Activated T-helper 1 cell treated with anti-CD3 and anti-CD28 coated beads, Interleukin-12 subunit alpha, Interleukin-12 subunit beta, Interleukin-2, Interleukin-4 antibody, amounts not matched to agents 30 ng/mL and 10 ng/mL and 1 ng/mL, durations not matched to agents 14 hours and 24 hours and 36 hours (primary cell): ENCODE data around the gene TMEM81. TPM values are rescaled to one million over a fixed set of nuclear protein-coding genes. Genes with fewer than 3 reads are reported as not detected.

Experiments
- DNase-seq: peaks from one replicate; pipeline ENCODE4 v3.0.0; 2021; ENCODE audit warnings: low spot score
- H3K27ac Mint-ChIP-seq: one replicate; pipeline ENCODE4 v1.8.0; 2021; ENCODE audit warnings: mild to moderate bottlenecking, mixed read lengths
- H3K27me3 Mint-ChIP-seq: one replicate; pipeline ENCODE4 v1.8.0; 2022; ENCODE audit warnings: mild to moderate bottlenecking, moderate library complexity, mixed read lengths; ENCODE audit not compliant: insufficient read depth
- H3K36me3 Mint-ChIP-seq: one replicate; pipeline ENCODE4 v1.8.0; 2021; ENCODE audit warnings: low read depth, mixed read lengths
- H3K4me1 Mint-ChIP-seq: one replicate; pipeline ENCODE4 v1.8.0; 2021; ENCODE audit warnings: low read depth, mixed read lengths
- H3K4me3 Mint-ChIP-seq: one replicate; pipeline ENCODE4 v1.8.0; 2021; ENCODE audit warnings: mild to moderate bottlenecking, moderate library complexity, mixed read lengths
- H3K9me3 Mint-ChIP-seq: one replicate; pipeline ENCODE4 v1.8.0; 2021; ENCODE audit warnings: mixed read lengths
- intact Hi-C: fragments of 100-400 bp; cut with micrococcal nuclease; formaldehyde crosslinking; loops from one replicate; pipeline ENCODE4 v1.15.1; 2024
- total RNA-seq: library from RNA; stranded (reverse); gene quantifications from 2 replicates; pipeline ENCODE4 v1.2.3, GENCODE V29; 2022

Gene TMEM81
- total RNA-seq, 1 donor from 2014 or later, result 2.6 TPM

DNA sequence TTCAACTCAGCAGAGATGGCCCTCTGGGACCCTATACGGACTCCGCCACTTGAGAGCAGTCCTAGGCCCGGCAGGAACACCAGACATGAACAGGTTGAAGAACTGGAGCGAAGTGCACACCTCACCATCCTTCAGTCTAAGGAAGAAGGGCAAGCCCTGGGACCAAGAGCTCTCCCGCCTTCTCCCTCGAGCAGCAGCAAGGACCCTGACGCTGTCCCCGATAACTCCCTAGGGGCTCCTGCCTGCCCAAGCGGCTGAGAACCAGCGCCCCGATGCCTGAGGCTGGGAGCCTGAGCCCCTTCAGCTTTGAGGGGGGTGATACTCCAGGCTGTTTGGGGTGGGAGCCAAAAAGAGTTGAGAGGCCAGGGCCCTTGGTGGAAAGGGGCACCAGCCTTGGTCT, 10.2 kb downstream of the TMEM81 start:
- H3K27ac Mint-ChIP-seq, result no peak overlapping the region
- no peaks in the 10 kb centered on the region for H3K36me3 Mint-ChIP-seq
- H3K4me3 Mint-ChIP-seq, result no peak overlapping the region
- H3K9me3 Mint-ChIP-seq, result no peaks in the 10 kb centered on the region
- H3K27me3 Mint-ChIP-seq, result peaks cover 3% of the 10 kb centered on the region
- H3K4me1 Mint-ChIP-seq, result no peaks in the 10 kb centered on the region
- no peak for DNase-seq
- intact Hi-C loops, result no loop called here

GRCh38 chr1:205073511-205073910, 10.7 kb downstream of the TMEM81 start:
- H3K36me3 Mint-ChIP-seq, result no peaks in the 10 kb centered on the region
- intact Hi-C loops, result no loop called here
- no peaks in the 10 kb centered on the region for H3K4me1 Mint-ChIP-seq
- H3K27ac Mint-ChIP-seq, result no peak overlapping the region
- H3K27me3 Mint-ChIP-seq, result peaks cover 3% of the 10 kb centered on the region
- no peak for DNase-seq
- no peak overlapping the region for H3K4me3 Mint-ChIP-seq
- H3K9me3 Mint-ChIP-seq, result no peaks in the 10 kb centered on the region

DNA sequence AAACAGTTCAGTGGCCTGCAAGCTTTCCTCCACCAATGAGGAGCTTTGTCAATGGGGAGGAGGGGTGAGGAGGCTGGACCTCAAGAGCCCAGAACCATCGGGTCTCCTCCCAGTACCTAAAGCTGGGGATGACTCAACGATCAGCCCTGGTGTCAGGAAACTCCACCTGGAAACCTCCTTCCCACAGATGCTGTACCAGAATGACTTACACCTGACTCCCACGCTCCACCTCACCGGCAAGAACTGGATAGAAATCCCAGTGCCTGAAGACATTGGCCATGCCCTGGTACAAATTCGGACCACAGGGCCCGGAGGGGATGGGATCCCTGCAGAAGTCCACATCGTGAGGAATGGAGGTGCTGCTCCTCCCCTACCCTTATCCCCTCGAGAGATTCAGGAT, 11.4 kb downstream of the TMEM81 start:
- DNase-seq, result no peak
- H3K27ac Mint-ChIP-seq, result no peak overlapping the region
- intact Hi-C loops, result no loop called here
- H3K36me3 Mint-ChIP-seq, result no peaks in the 10 kb centered on the region
- H3K4me3 Mint-ChIP-seq, result no peak overlapping the region
- H3K4me1 Mint-ChIP-seq, result no peaks in the 10 kb centered on the region
- H3K27me3 Mint-ChIP-seq, result peaks cover 4% of the 10 kb centered on the region
- H3K9me3 Mint-ChIP-seq, result no peaks in the 10 kb centered on the region

DNA sequence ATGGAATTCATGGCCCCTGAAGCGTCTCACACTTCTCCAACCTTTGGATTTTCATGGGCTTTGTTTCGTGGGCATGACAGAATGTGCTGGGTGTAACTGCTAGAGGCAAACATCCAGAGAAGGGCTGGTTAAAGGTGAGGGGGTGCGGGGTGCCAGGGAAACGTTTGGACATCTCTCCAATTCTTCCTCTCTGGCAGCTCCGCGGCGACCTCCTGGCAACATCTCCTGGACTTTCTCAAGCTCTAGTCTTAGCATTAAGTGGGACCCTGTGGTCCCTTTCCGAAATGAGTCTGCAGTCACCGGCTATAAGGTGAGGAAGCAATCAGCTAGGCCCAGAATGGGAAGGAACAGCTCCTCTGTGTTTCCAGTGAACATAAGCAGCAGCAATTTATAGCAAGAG, 12.0 kb downstream of the TMEM81 start:
- H3K4me1 Mint-ChIP-seq, result no peaks in the 10 kb centered on the region
- no peak overlapping the region for H3K4me3 Mint-ChIP-seq
- DNase-seq, result no peak
- no peak overlapping the region for H3K27ac Mint-ChIP-seq
- intact Hi-C loops, result no loop called here
- H3K9me3 Mint-ChIP-seq, result no peaks in the 10 kb centered on the region
- no peaks in the 10 kb centered on the region for H3K36me3 Mint-ChIP-seq
- peaks cover 6% of the 10 kb centered on the region for H3K27me3 Mint-ChIP-seq

DNA sequence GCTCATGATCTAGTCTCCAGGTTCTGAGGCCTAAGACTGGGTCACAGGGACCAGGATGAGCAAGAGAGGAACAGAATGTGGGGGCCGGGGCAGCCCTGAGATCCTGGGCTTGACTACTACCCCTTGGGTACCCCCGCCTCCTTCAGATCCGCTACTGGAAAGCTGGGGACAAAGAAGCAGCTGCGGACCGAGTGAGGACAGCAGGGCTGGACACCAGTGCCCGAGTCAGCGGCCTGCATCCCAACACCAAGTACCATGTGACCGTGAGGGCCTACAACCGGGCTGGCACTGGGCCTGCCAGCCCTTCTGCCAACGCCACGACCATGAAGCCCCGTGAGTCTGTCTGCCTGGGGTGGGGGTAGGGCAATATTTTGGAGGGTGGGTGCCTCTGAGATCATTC, 12.5 kb downstream of the TMEM81 start:
- no peaks in the 10 kb centered on the region for H3K4me1 Mint-ChIP-seq
- H3K9me3 Mint-ChIP-seq, result no peaks in the 10 kb centered on the region
- DNase-seq, result no peak
- H3K27me3 Mint-ChIP-seq, result peaks cover 6% of the 10 kb centered on the region
- no peak overlapping the region for H3K27ac Mint-ChIP-seq
- intact Hi-C loops, result no loop called here
- H3K4me3 Mint-ChIP-seq, result no peak overlapping the region
- H3K36me3 Mint-ChIP-seq, result no peaks in the 10 kb centered on the region

- no peaks in the 10 kb centered on the region for H3K4me1 Mint-ChIP-seq
- DNase-seq, result no peak
- H3K4me3 Mint-ChIP-seq, result no peak overlapping the region
- intact Hi-C loops, result no loop called here
- H3K27me3 Mint-ChIP-seq, result peaks cover 6% of the 10 kb centered on the region
- no peaks in the 10 kb centered on the region for H3K9me3 Mint-ChIP-seq
- H3K36me3 Mint-ChIP-seq, result no peaks in the 10 kb centered on the region
- no peak overlapping the region for H3K27ac Mint-ChIP-seq
Observed at GRCh38 chr1:205071028-205071409, 13.2 kb downstream of the TMEM81 start.

DNA sequence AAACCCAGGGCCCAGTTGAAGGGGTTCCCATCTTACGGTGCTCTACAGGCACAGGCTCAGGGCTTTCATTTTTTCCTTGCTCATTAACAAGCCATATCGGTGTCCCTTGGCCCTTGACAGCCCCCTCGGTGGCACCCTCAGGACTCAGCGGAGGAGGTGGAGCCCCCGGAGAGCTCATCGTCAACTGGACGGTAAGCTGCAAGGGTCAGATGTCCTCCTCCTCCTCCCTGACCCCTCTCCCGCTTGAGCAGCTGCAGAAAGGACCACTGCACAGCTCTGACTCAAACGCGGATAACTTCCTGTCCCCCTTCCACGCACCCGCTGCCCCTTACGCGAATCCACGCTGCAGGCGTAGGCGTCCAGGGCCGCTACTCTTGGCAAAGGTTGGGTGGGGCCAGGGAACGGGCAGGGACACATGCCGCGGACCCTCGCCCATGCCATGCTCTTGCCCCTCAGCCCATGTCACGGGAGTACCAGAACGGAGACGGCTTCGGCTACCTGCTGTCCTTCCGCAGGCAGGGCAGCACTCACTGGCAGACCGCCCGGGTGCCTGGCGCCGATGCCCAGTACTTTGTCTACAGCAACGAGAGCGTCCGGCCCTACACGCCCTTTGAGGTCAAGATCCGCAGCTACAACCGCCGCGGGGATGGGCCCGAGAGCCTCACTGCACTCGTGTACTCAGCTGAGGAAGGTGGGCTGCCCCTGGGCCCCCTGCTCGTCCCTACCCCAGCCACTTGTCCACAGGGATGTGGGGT, 14.7 kb downstream of the TMEM81 start:
- H3K27ac Mint-ChIP-seq, result no peak overlapping the region
- DNase-seq, result no peak
- H3K4me3 Mint-ChIP-seq, result no peak overlapping the region
- intact Hi-C loops, result no loop called here
- H3K36me3 Mint-ChIP-seq, result no peaks in the 10 kb centered on the region
- peaks cover 5% of the 10 kb centered on the region for H3K27me3 Mint-ChIP-seq
- H3K4me1 Mint-ChIP-seq, result no peaks in the 10 kb centered on the region
- no peaks in the 10 kb centered on the region for H3K9me3 Mint-ChIP-seq

DNA sequence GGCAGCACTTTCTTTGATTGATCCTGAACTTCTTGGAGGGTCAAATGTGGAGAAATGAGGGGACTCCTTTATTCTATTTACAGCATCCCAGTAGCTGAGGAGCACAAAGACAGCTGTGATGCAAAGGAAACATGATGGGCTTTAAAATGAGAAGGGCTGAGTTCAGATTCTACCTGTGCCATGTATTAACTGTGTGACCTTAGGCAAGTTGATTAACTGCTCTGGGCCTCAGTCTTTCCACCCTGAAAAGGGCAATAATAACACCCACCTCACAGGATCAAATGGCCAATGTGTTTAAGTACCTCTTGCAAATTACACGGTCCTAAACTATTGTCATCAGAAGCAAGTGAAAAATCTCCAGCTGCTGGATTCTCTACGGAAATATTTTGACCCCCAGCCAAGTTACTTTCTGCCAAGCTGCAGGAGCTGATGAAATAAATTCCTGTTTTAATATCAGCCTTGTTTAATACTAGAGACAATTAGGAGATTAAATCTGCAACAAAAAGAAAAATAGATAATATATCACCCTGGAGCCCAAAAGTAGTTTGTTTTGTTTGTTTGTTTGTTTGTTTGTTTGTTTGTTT, 15.7 kb downstream of the TMEM81 start:
- intact Hi-C loops, result no loop called here
- Mint-ChIP-seq H3K36me3 (no peaks in the 10 kb centered on the region), H3K4me3 (no peak overlapping the region), H3K27ac (no peak overlapping the region), H3K9me3 (no peaks in the 10 kb centered on the region), H3K4me1 (no peaks in the 10 kb centered on the region), H3K27me3 (peaks cover 5% of the 10 kb centered on the region)
- no peak for DNase-seq

GRCh38 chr1:205068001-205068400, 16.3 kb downstream of the TMEM81 start:
- no peak for DNase-seq
- no peaks in the 10 kb centered on the region for H3K4me1 Mint-ChIP-seq
- H3K27ac Mint-ChIP-seq, result no peak overlapping the region
- peaks cover 5% of the 10 kb centered on the region for H3K27me3 Mint-ChIP-seq
- H3K4me3 Mint-ChIP-seq, result no peak overlapping the region
- no peaks in the 10 kb centered on the region for H3K9me3 Mint-ChIP-seq
- intact Hi-C loops, result no loop called here
- no peaks in the 10 kb centered on the region for H3K36me3 Mint-ChIP-seq

DNA sequence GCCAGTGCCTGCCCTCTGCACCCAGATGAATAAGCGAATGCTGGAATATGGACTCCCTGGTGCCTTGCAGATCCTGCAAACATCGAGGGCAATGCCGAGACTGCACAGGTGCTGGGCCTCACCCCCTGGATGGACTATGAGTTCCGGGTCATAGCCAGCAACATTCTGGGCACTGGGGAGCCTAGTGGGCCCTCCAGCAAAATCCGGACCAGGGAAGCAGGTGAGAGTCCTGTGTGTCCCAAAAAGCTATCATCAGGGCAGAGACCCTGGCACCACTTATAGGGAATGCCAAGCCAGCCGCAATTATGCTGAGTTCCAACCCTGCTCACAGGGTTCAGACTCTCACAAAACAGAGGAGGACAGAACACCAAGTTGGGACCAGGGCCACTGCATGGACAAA, 17.2 kb downstream of the TMEM81 start:
- Mint-ChIP-seq H3K36me3 (no peaks in the 10 kb centered on the region), H3K4me1 (no peaks in the 10 kb centered on the region), H3K27ac (no peak overlapping the region), H3K4me3 (no peak overlapping the region), H3K9me3 (no peaks in the 10 kb centered on the region), H3K27me3 (peaks cover 5% of the 10 kb centered on the region)
- intact Hi-C loops, result no loop called here
- DNase-seq, result no peak

DNA sequence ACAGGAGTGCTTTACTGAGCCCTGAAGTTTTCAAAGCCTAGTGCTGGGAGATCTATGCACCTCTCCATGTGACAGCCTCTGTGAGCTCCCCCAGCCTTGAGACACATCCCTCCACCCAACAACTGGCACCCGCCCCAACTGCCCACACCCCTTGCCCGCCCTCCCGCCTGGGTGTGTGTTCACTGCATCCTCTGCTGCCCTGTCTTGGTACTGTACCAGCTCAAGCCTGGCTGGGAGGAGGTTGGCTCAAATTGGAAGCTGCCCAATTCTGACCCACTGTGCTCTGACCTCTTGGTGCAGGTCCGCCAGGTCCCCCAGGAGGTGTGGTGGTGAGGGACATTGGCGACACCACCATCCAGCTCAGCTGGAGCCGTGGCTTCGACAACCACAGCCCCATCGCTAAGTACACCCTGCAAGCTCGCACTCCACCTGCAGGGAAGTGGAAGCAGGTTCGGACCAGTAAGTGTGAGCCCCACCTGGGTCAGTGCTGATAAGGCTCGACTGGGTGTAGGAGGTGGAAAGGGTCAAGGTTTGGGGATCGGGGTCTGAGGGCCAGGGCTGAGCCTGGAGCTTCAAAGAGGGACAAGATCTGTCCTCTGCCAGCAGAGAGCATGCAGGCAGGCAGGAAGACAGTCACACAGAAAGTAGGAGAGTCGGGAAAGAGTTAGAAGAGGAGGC, 18.0 kb downstream of the TMEM81 start:
- Mint-ChIP-seq H3K4me1 (no peaks in the 10 kb centered on the region), H3K36me3 (no peaks in the 10 kb centered on the region), H3K9me3 (no peaks in the 10 kb centered on the region), H3K27ac (no peak overlapping the region), H3K4me3 (no peak overlapping the region), H3K27me3 (peaks cover 5% of the 10 kb centered on the region)
- no peak for DNase-seq
- intact Hi-C loops, result no loop called here

DNA sequence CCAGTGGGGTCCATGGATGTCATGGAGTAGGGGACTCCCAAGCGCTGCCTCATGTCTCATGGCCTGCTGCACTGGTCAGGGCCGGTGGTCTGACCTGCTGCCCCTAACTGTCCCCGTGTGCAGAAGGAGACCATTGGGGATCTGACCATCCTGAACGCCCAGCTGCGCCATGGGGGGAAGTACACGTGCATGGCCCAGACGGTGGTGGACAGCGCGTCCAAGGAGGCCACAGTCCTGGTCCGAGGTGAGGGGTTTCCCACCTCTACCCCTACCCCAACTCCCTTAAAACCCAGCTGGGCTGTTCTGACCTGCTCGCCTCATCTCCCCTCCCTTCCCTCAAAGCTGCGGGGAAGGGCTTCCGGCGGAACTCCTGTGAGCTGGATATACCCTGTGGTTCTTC, 18.6 kb downstream of the TMEM81 start:
- Mint-ChIP-seq H3K4me3 (no peak overlapping the region), H3K9me3 (no peaks in the 10 kb centered on the region), H3K36me3 (no peaks in the 10 kb centered on the region), H3K4me1 (no peaks in the 10 kb centered on the region), H3K27ac (no peak overlapping the region), H3K27me3 (peaks cover 5% of the 10 kb centered on the region)
- intact Hi-C loops, result no loop called here
- DNase-seq, result no peak

- no peak for DNase-seq
- Mint-ChIP-seq H3K27ac (no peak overlapping the region), H3K4me3 (no peak overlapping the region), H3K4me1 (no peaks in the 10 kb centered on the region), H3K9me3 (no peaks in the 10 kb centered on the region), H3K27me3 (peaks cover 5% of the 10 kb centered on the region), H3K36me3 (no peaks in the 10 kb centered on the region)
- intact Hi-C loops, result no loop called here
Observed at GRCh38 chr1:205064741-205065316, 19.4 kb downstream of the TMEM81 start.
